Naive thymus-derived CD4-positive, alpha-beta T cell (primary cell): ENCODE measurements around the gene KIAA0825. TPM values are rescaled to one million over a fixed set of nuclear protein-coding genes. Genes with fewer than 3 reads are reported as not detected.

Source experiments
- ATAC-seq: fragments of 150-1000 bp; cut with Tn5 transposase; 2 replicates; pipeline ENCODE4 v1.10.0; 2021; ENCODE audit warnings: mild to moderate bottlenecking, moderate library complexity
- CTCF ChIA-PET: fragments of 350-600 bp; sonication (Branson Sonifier 250); formaldehyde crosslinking; loops from one replicate; lab custom pipeline; 2021; ENCODE audit warnings: antibody characterized with exemption; lab: Charles Lee
- POLR2A ChIA-PET: fragments of 350-600 bp; sonication (Branson Sonifier 250); formaldehyde crosslinking; loops from one replicate; lab custom pipeline; 2021; ENCODE audit warnings: antibody characterized with exemption, inconsistent platforms; lab: Charles Lee
- DNase-seq, 9 donors: peaks; one replicate each; pipeline versions ENCODE4 v3.0.0 to v3.0.0-alpha.2; 2020 to 2022; ENCODE audit warnings: mixed read lengths in 1 of 9
- H3K27ac ChIP-seq: one replicate; pipeline ENCODE4 v1.7.0; 2013; ENCODE audit warnings: mild to moderate bottlenecking, low read depth, low read length, moderate library complexity
- H3K27me3 ChIP-seq, 2 donors: one replicate each; pipeline ENCODE4 v1.7.0; 2013; ENCODE audit warnings: low read length in 2 of 2, mild to moderate bottlenecking in 2 of 2, moderate library complexity in 2 of 2; ENCODE audit not compliant: control insufficient read depth in 2 of 2, insufficient read depth in 2 of 2
- H3K36me3 ChIP-seq, 3 experiments: 1 replicate in 2 of 3; 2 replicates in 1 of 3; pipeline ENCODE4 v1.7.0; 2013; ENCODE audit warnings: low read length in 3 of 3, mild to moderate bottlenecking in 3 of 3, moderate library complexity in 1 of 3; ENCODE audit not compliant: insufficient read depth in 3 of 3, control insufficient read depth in 2 of 3
- H3K4me1 ChIP-seq, 2 donors: one replicate each; pipeline ENCODE4 v1.7.0; 2013; ENCODE audit warnings: low read length in 2 of 2, mild to moderate bottlenecking in 2 of 2, moderate library complexity in 1 of 2; ENCODE audit not compliant: control insufficient read depth in 2 of 2, insufficient read depth in 2 of 2
- H3K4me3 ChIP-seq: 2 replicates; pipeline ENCODE4 v1.7.0; 2013; ENCODE audit warnings: mild to moderate bottlenecking, low read length
- H3K9me3 ChIP-seq, 3 experiments: 1 replicate in 2 of 3; 2 replicates in 1 of 3; pipeline ENCODE4 v1.7.0; 2013; ENCODE audit warnings: low read length in 3 of 3; ENCODE audit not compliant: control insufficient read depth in 2 of 3
- H3K27ac Mint-ChIP-seq, 9 donors: one replicate each; pipeline ENCODE4 v1.8.0; 2020 to 2022; ENCODE audit warnings: mixed read lengths in 9 of 9, mild to moderate bottlenecking in 8 of 9, moderate library complexity in 5 of 9, inconsistent platforms in 2 of 9
- H3K27me3 Mint-ChIP-seq, 5 donors: one replicate each; pipeline ENCODE4 v1.8.0; 2021 to 2022; ENCODE audit warnings: mixed read lengths in 5 of 5, mild to moderate bottlenecking in 1 of 5
- H3K36me3 Mint-ChIP-seq, 5 donors: one replicate each; pipeline ENCODE4 v1.8.0; 2020 to 2022; ENCODE audit warnings: mixed read lengths in 5 of 5, mild to moderate bottlenecking in 3 of 5, inconsistent platforms in 1 of 5
- H3K4me1 Mint-ChIP-seq, 7 donors: one replicate each; pipeline ENCODE4 v1.8.0; 2020 to 2022; ENCODE audit warnings: mixed read lengths in 7 of 7, mild to moderate bottlenecking in 3 of 7, inconsistent platforms in 1 of 7
- H3K4me3 Mint-ChIP-seq, 10 donors: one replicate each; pipeline ENCODE4 v1.8.0; 2020 to 2022; ENCODE audit warnings: mild to moderate bottlenecking in 10 of 10, mixed read lengths in 10 of 10, moderate library complexity in 6 of 10, inconsistent platforms in 2 of 10
- H3K9me3 Mint-ChIP-seq, 11 donors: one replicate each; pipeline ENCODE4 v1.8.0; 2020 to 2022; ENCODE audit warnings: mixed read lengths in 11 of 11, mild to moderate bottlenecking in 4 of 11, inconsistent platforms in 1 of 11, moderate library complexity in 1 of 11
- intact Hi-C, 2 donors: fragments of 100-400 bp; cut with micrococcal nuclease; formaldehyde crosslinking; loops; one replicate each; pipeline ENCODE4 v1.15.1; 2023
- polyA plus RNA-seq, 2 donors: library from polyadenylated mRNA; unstranded; fragments of 300-500 nt; fragmentation: Illumina TruSeq; gene quantifications; one replicate each; pipeline ENCODE4 v1.2.3, GENCODE V29; 2021
- total RNA-seq, 6 experiments: library from RNA in 5 of 6; stranded (reverse) in 5 of 6; gene quantifications; 1 replicate in 5 of 6; 2 replicates in 1 of 6; pipeline ENCODE4 v1.2.3 and lab custom pipeline; 2021 to 2026

Gene KIAA0825
- total and polyA plus RNA-seq, 7 experiments from 2014 or later = 0.38 to 3.2 (median 1.3) TPM

DNA sequence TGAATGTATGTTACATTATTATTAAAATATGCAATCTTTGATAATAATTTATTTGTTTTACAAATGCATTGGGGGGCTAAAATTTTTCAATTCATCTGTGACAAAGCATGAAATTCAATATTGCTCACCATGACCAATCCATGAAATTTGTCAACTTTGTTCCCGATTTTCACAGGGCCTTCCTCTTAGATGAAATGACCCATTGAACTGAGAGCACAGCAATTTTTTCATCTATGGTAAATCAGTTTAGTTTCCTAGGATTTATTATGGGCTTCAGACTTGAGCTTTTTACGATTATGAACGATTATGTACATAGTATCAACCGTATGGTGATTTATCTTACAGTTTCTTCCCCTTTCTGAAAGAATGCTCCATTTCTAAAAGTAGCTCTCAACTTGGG is 157.3 kb downstream of the KIAA0825 start:
- H3K36me3 Mint-ChIP-seq = no peaks in the 10 kb centered on the region
- Histone ChIP-seq H3K27me3 (no peaks in the 10 kb centered on the region), H3K4me1 (no peaks in the 10 kb centered on the region), H3K36me3 (no peaks in the 10 kb centered on the region), H3K27ac (no peak overlapping the region), H3K4me3 (no peak overlapping the region), H3K9me3 (no peaks in the 10 kb centered on the region)
- peaks cover 0 to 2% (median 0%) of the 10 kb centered on the region in 5 donors for H3K27me3 Mint-ChIP-seq
- ChIA-PET CTCF (no interaction called here), POLR2A (no interaction called here)
- ATAC-seq (no peak), DNase-seq (no peak)
- H3K9me3 Mint-ChIP-seq = no peaks in the 10 kb centered on the region
- no peak overlapping the region for H3K27ac Mint-ChIP-seq
- no peaks in the 10 kb centered on the region for H3K4me1 Mint-ChIP-seq
- intact Hi-C loops = no loop called here
- no peak overlapping the region for H3K4me3 Mint-ChIP-seq

GRCh38 chr5:94459915-94460314 is 158.5 kb downstream of the KIAA0825 start:
- Histone ChIP-seq H3K36me3 (no peaks in the 10 kb centered on the region), H3K27ac (no peak overlapping the region), H3K4me1 (no peaks in the 10 kb centered on the region), H3K27me3 (no peaks in the 10 kb centered on the region), H3K9me3 (no peaks in the 10 kb centered on the region), H3K4me3 (no peak overlapping the region)
- ChIA-PET POLR2A (no interaction called here), CTCF (no interaction called here)
- ATAC-seq (no peak), DNase-seq (no peak)
- Mint-ChIP-seq H3K36me3 (no peaks in the 10 kb centered on the region), H3K9me3 (no peaks in the 10 kb centered on the region), H3K4me3 (no peak overlapping the region), H3K27ac (no peak overlapping the region), H3K27me3 (peaks cover 0 to 2% (median 0%) of the 10 kb centered on the region in 5 donors), H3K4me1 (no peaks in the 10 kb centered on the region)
- intact Hi-C loops = no loop called here

DNA sequence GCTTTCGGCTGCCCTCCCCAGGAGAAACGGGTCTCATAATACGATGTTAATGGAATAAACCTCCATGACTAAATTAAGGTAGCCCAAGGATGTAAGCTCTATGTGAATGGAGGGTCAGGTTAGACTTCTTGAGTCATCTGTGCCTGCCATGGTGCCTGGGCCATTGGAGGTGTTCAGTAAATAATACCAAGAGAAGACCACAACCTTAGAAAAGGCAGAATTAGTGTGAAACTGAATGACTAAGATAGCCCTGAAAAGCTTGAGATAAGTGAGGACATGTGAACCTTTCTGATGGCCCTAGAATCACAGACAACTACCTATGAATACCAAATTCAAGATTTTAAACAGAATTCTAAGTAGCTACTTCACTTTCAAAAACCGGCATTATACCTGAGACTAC is 160.6 kb downstream of the KIAA0825 start:
- Mint-ChIP-seq H3K4me3 (no peak overlapping the region), H3K36me3 (no peaks in the 10 kb centered on the region), H3K27ac (no peak overlapping the region), H3K9me3 (no peaks in the 10 kb centered on the region), H3K27me3 (peaks cover 0 to 2% (median 0%) of the 10 kb centered on the region in 5 donors), H3K4me1 (no peaks in the 10 kb centered on the region)
- Histone ChIP-seq H3K27me3 (no peaks in the 10 kb centered on the region), H3K27ac (no peak overlapping the region), H3K4me3 (no peak overlapping the region), H3K36me3 (no peaks in the 10 kb centered on the region), H3K4me1 (no peaks in the 10 kb centered on the region), H3K9me3 (no peaks in the 10 kb centered on the region)
- no peak for DNase-seq
- no peak for ATAC-seq
- POLR2A ChIA-PET = no interaction called here
- CTCF ChIA-PET = no interaction called here
- intact Hi-C loops = no loop called here

DNA sequence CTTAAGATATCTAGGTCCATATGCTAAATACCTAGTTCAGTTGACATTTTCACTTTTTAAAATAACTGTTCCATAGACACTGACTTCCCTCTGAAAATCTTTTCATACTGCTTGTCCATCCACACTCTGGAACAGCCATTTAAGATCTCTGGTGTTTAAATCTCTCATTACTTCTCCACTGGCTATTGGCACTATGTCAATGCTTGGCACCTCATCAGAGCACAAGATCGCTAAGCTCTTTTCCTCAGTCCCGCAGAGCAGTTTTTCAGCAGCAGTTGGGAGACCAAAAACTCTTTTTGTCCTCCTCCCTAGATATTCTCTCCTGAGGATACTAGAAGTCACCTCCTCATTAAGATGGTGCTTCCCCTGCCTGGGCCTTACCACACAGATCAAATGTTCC is 172.7 kb downstream of the KIAA0825 start:
- intact Hi-C loops = no loop called here
- ATAC-seq (no peak), DNase-seq (no peak)
- Histone ChIP-seq H3K4me3 (no peak overlapping the region), H3K36me3 (no peaks in the 10 kb centered on the region), H3K4me1 (no peaks in the 10 kb centered on the region), H3K27ac (no peak overlapping the region), H3K27me3 (no peaks in the 10 kb centered on the region), H3K9me3 (no peaks in the 10 kb centered on the region)
- ChIA-PET POLR2A (no interaction called here), CTCF (interaction anchor here (0.5 kb wide), 1 partner anchor 405 kb away, joined by 3 read pairs; no protein-coding TSS in a partner anchor)
- Mint-ChIP-seq H3K27me3 (no peaks in the 10 kb centered on the region), H3K9me3 (no peaks in the 10 kb centered on the region), H3K4me1 (no peaks in the 10 kb centered on the region), H3K27ac (no peak overlapping the region), H3K36me3 (peaks cover 0 to 4% (median 0%) of the 10 kb centered on the region in 5 donors), H3K4me3 (no peak overlapping the region)

DNA sequence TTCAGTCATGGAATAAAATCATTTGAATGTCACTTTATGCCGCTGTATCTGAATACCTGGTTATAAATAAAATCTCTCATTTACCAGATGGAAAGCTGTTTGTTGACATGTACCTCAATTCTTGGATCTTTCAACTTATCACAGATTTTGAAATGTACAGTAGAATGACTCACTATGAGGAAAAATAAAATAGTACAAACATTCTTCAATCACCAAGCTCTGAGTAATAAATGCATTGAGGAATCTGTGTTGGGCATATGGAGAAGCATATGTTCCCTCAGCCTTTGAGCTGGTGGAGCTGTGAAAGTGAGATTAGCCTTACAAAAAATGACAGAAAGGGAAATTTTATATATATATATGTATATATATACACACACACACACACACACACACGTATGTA is 175.4 kb downstream of the KIAA0825 start:
- Mint-ChIP-seq H3K4me1 (no peaks in the 10 kb centered on the region), H3K9me3 (no peaks in the 10 kb centered on the region), H3K4me3 (no peak overlapping the region), H3K36me3 (peaks cover 0 to 18% (median 0%) of the 10 kb centered on the region in 5 donors), H3K27ac (no peak overlapping the region), H3K27me3 (no peaks in the 10 kb centered on the region)
- Histone ChIP-seq H3K27me3 (no peaks in the 10 kb centered on the region), H3K36me3 (no peaks in the 10 kb centered on the region), H3K9me3 (no peaks in the 10 kb centered on the region), H3K4me3 (no peak overlapping the region), H3K27ac (no peak overlapping the region), H3K4me1 (no peaks in the 10 kb centered on the region)
- DNase-seq (no peak), ATAC-seq (no peak)
- ChIA-PET CTCF (no interaction called here), POLR2A (no interaction called here)
- intact Hi-C loops = no loop called here

- no peaks in the 10 kb centered on the region for H3K9me3 ChIP-seq
- ATAC-seq = no peak
- H3K4me1 ChIP-seq = no peaks in the 10 kb centered on the region
- peaks cover 0 to 23% (median 0%) of the 10 kb centered on the region in 5 donors for H3K36me3 Mint-ChIP-seq
- H3K27me3 ChIP-seq = no peaks in the 10 kb centered on the region
- no peak overlapping the region for H3K27ac ChIP-seq
- intact Hi-C loops = no loop called here
- H3K27ac Mint-ChIP-seq = no peak overlapping the region
- DNase-seq = no peak
- H3K27me3 Mint-ChIP-seq = no peaks in the 10 kb centered on the region
- no peak overlapping the region for H3K4me3 Mint-ChIP-seq
- no peaks in the 10 kb centered on the region for H3K36me3 ChIP-seq
- POLR2A ChIA-PET = no interaction called here
- H3K9me3 Mint-ChIP-seq = no peaks in the 10 kb centered on the region
- H3K4me1 Mint-ChIP-seq = no peaks in the 10 kb centered on the region
- CTCF ChIA-PET = no interaction called here
- H3K4me3 ChIP-seq = no peak overlapping the region
Observed at GRCh38 chr5:94442076-94442475, 176.3 kb downstream of the KIAA0825 start.

- Histone ChIP-seq H3K27me3 (no peaks in the 10 kb centered on the region), H3K4me1 (no peaks in the 10 kb centered on the region), H3K9me3 (no peaks in the 10 kb centered on the region), H3K4me3 (no peak overlapping the region), H3K27ac (no peak overlapping the region), H3K36me3 (no peaks in the 10 kb centered on the region)
- no peak for ATAC-seq
- ChIA-PET CTCF (no interaction called here), POLR2A (no interaction called here)
- Mint-ChIP-seq H3K4me1 (no peaks in the 10 kb centered on the region), H3K27ac (no peak overlapping the region), H3K4me3 (no peak overlapping the region), H3K27me3 (no peaks in the 10 kb centered on the region), H3K36me3 (peaks cover 0 to 23% (median 0%) of the 10 kb centered on the region in 5 donors), H3K9me3 (peaks cover 0 to 4% (median 0%) of the 10 kb centered on the region in 11 donors)
- DNase-seq = no peak
- intact Hi-C loops = no loop called here
Observed at GRCh38 chr5:94440015-94440414, 178.4 kb downstream of the KIAA0825 start.
